Fibroblast of pulmonary artery (primary cell): ENCODE results near the gene UGT1A10.
"Not testable (repeated sequence)": the region's sequence is repeated elsewhere in the genome, so short reads cannot be mapped to it uniquely, and the experiment has no call there.

Source experiments
- DNase-seq: peaks from one replicate; pipeline ENCODE4 v3.0.0-alpha.2; 2010; ENCODE audit warnings: low read depth
- H3K4me3 ChIP-seq: replicated peaks from 2 replicates; pipeline ENCODE4 v1.5.1; 2011; ENCODE audit warnings: low read depth, mild to moderate bottlenecking, control low read depth, low read length, moderate library complexity
- TF ChIP-seq, protein P1 (sequence below): IDR thresholded peaks from 2 replicates; pipeline ENCODE4 v1.5.1; 2011; ENCODE audit warnings: mild to moderate bottlenecking, control low read depth, low read length, inconsistent platforms; ENCODE audit errors: missing control alignments

The UGT1A10 gene

GRCh38 chr2:233636306-233636705 is at the start of gene UGT1A10:
Gene UGT1A10, plus strand, starts transcription at chr2:233636448. Its CDS starts 75 bp downstream, at chr2:233636523.
- H3K4me3 ChIP-seq, DNase-seq: not testable (repeated sequence)

- no peak for DNase-seq
- TF ChIP-seq, protein P1, sequence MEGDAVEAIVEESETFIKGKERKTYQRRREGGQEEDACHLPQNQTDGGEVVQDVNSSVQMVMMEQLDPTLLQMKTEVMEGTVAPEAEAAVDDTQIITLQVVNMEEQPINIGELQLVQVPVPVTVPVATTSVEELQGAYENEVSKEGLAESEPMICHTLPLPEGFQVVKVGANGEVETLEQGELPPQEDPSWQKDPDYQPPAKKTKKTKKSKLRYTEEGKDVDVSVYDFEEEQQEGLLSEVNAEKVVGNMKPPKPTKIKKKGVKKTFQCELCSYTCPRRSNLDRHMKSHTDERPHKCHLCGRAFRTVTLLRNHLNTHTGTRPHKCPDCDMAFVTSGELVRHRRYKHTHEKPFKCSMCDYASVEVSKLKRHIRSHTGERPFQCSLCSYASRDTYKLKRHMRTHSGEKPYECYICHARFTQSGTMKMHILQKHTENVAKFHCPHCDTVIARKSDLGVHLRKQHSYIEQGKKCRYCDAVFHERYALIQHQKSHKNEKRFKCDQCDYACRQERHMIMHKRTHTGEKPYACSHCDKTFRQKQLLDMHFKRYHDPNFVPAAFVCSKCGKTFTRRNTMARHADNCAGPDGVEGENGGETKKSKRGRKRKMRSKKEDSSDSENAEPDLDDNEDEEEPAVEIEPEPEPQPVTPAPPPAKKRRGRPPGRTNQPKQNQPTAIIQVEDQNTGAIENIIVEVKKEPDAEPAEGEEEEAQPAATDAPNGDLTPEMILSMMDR, result no peak
- no peak overlapping the region for H3K4me3 ChIP-seq
Observed at GRCh38 chr2:233588400-233588799, 47.8 kb upstream of the UGT1A10 start.

- not testable (repeated sequence) for DNase-seq, H3K4me3 ChIP-seq
Observed at GRCh38 chr2:233592706-233593105, 43.5 kb upstream of the UGT1A10 start.

DNA sequence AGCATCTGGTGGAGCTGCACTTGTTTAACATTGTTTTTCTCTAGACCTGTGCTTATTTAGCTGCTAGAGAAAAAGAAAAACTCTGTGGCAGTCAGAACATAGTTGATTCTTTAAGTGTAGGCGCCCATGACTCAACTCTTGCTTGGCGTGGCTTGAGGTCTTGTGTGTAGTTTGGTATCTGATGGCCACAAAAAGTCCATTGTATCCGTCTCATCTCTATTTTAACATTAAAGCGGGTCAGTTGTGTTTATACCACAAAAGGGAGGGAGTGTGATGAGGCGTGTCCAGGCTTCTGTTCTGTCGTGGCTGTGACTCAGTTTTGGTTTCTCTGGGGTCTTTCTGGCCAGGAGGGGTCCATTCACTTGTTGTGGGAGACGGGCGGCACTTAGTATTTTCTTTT is 43.0 kb upstream of the UGT1A10 start:
- no peak for DNase-seq
- no peak overlapping the region for H3K4me3 ChIP-seq
- TF ChIP-seq, protein P1, result no peak

- TF ChIP-seq, protein P1, result no peak
- H3K4me3 ChIP-seq, result no peak overlapping the region
Observed at GRCh38 chr2:233597522-233597921, 38.7 kb upstream of the UGT1A10 start.

DNA sequence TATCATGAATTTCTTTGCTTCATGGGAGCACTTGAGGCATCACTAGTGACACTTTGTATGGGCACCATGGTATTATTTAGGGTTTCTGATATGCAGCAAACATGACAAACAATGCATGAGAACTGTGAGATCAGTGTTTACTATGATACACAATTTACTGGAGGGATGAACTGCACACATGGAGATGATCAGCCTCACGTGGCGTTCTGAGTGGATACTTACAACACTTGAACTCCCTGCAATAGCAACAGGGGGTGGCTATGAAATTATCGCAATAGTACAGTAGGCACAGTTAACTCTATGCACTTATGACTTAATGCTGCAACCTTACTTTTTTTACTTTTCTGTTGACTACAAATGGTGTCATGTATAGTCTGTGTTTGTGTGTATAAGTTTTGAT is 37.3 kb upstream of the UGT1A10 start:
- no peak for DNase-seq
- H3K4me3 ChIP-seq, result no peak overlapping the region
- TF ChIP-seq, protein P1, result no peak

More at GRCh38 chr2:233597522-233597921, 38.7 kb upstream of the UGT1A10 start:
- DNase-seq, result no peak

DNA sequence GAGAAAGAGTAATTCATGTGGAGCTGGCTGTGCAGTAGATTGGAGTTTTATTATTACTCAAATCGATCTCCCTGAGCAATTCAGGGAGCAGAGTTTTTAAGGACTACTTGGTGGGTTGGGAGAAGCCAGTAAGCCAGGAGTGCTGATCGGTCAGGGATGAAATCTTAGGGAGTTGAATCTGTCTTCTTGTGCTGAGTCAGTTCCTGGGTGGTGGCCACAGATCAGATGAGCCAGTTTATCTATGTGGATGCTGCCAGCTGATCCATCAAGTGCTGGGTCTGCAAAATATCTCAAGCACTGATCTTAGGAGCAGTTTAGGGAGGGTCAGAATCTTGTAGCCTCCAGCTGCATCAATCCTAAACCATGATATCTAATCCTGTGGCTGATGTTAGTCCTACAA is 35.9 kb upstream of the UGT1A10 start:
- no peak for DNase-seq
- TF ChIP-seq, protein P1, result no peak
- H3K4me3 ChIP-seq, result no peak overlapping the region

- H3K4me3 ChIP-seq, result no peak overlapping the region
- DNase-seq, result no peak
- TF ChIP-seq, protein P1, result no peak
Observed at GRCh38 chr2:233602076-233602475, 34.2 kb upstream of the UGT1A10 start.
